K562 (cell line): Measurements from ENCODE around the gene ZNF358. TPM values are rescaled to one million over a fixed set of nuclear protein-coding genes. Genes with fewer than 3 reads are reported as not detected.
A peak's percentile ranks its signal among the peaks of the same experiment; 100 is the strongest.

Source experiments
- ATAC-seq: fragments of 200-7000 bp; cut with Tn5 transposase; 3 replicates; pipeline ENCODE4 v1.9.1; 2020; ENCODE audit warnings: moderate library complexity
- BruUV-seq: library from RNA; stranded (reverse); fragments of 400-500 nt; replicated peaks from 2 replicates; lab custom pipeline; 2021; lab: Mats Ljungman, UMichigan
- CTCF ChIA-PET: fragments of 300-600 bp; formaldehyde crosslinking; extraction: SDS; loops from one replicate; lab custom pipeline; 2021; ENCODE audit warnings: low intra/inter-chr PET ratio; lab: Yijun Ruan, JAX
- POLR2A ChIA-PET: fragments of 300-600, 350-650 bp; sonication (Branson Sonifier 250); formaldehyde crosslinking; extraction: SDS; loops from one replicate; lab custom pipeline; 2021; ENCODE audit warnings: antibody characterized with exemption, inconsistent platforms; lab: Yijun Ruan, JAX
- DNase-seq, 4 experiments: peaks; one replicate each; pipeline versions ENCODE4 v3.0.0 to v3.0.0-alpha.2; 2011 to 2018; ENCODE audit warnings: low spot score in 3 of 4, mixed read lengths in 3 of 4; ENCODE audit errors: extremely low read depth in 1 of 4
- FAIRE-seq: peaks from 2 replicates; lab custom pipeline; 2011; peaks lifted over from hg19 to GRCh38; lab: Jason Lieb, UNC
- H2AFZ ChIP-seq: 2 replicates; pipeline ENCODE4 v1.6.0; 2011; ENCODE audit warnings: low read depth, low read length, control low read depth, inconsistent platforms
- H3K27ac ChIP-seq: fragments of 200-600 bp; 3 replicates; pipeline ENCODE4 v1.8.0; 2011; ENCODE audit warnings: low read depth, mild to moderate bottlenecking, control low read depth, inconsistent platforms, low read length, moderate library complexity, mixed read lengths; ENCODE audit errors: extremely low read depth
- H3K27me3 ChIP-seq, 2 experiments: fragments of 300-600 bp in 1 of 2; 2 replicates in 1 of 2; 3 replicates in 1 of 2; pipeline versions ENCODE4 v1.6.0 to v1.8.0; 2011; ENCODE audit warnings: inconsistent platforms in 2 of 2, low read length in 2 of 2, mild to moderate bottlenecking in 1 of 2, mixed read lengths in 1 of 2, moderate library complexity in 1 of 2; ENCODE audit not compliant: control insufficient read depth in 2 of 2, insufficient read depth in 2 of 2
- H3K36me3 ChIP-seq: fragments of 300-600 bp; 3 replicates; pipeline ENCODE4 v1.8.0; 2011; ENCODE audit warnings: mild to moderate bottlenecking, low read length, inconsistent platforms; ENCODE audit not compliant: control insufficient read depth, insufficient read depth
- H3K4me1 ChIP-seq, 2 experiments: fragments of 200-600 bp in 1 of 2; replicated peaks in 1 of 2; 2 replicates in 1 of 2; 3 replicates in 1 of 2; pipeline versions ENCODE4 v1.5.1 to v1.8.0; 2011; ENCODE audit warnings: inconsistent platforms in 2 of 2, low read length in 2 of 2, mild to moderate bottlenecking in 1 of 2, mixed read lengths in 1 of 2, moderate library complexity in 1 of 2; ENCODE audit not compliant: control insufficient read depth in 2 of 2, insufficient read depth in 2 of 2
- H3K4me2 ChIP-seq: 2 replicates; pipeline ENCODE4 v1.6.1; 2011; ENCODE audit warnings: low read length, control low read depth, inconsistent platforms, mixed read lengths; ENCODE audit not compliant: insufficient read depth
- H3K4me3 ChIP-seq: fragments of 200-600 bp; sonication (generic), shearing (Covaris generic); 2 replicates; pipeline ENCODE4 v1.5.1; 2016; ENCODE audit warnings: control low read depth, inconsistent platforms
- H3K79me2 ChIP-seq: fragments of 200-600 bp; 3 replicates; pipeline ENCODE4 v1.8.0; 2011; ENCODE audit warnings: low read length, inconsistent platforms; ENCODE audit not compliant: control insufficient read depth, insufficient read depth
- H3K9ac ChIP-seq, 2 experiments: 2 replicates each; pipeline versions ENCODE4 v1.6.0 to v1.6.1; 2011; ENCODE audit warnings: low read depth in 2 of 2, low read length in 2 of 2, control low read depth in 1 of 2, inconsistent platforms in 1 of 2, mild to moderate bottlenecking in 1 of 2, mixed read lengths in 1 of 2; ENCODE audit not compliant: insufficient read depth in 1 of 2
- H3K9me1 ChIP-seq: one replicate; pipeline ENCODE4 v1.6.0; 2011; ENCODE audit warnings: inconsistent platforms, mild to moderate bottlenecking, low read length, moderate library complexity; ENCODE audit not compliant: control insufficient read depth, insufficient read depth
- H3K9me3 ChIP-seq: replicated peaks from 2 replicates; pipeline ENCODE4 v1.5.1; 2011; ENCODE audit warnings: low read depth, low read length, inconsistent platforms; ENCODE audit not compliant: control insufficient read depth, insufficient read depth
- H4K20me1 ChIP-seq: replicated peaks from 2 replicates; pipeline ENCODE4 v1.6.1; 2011; ENCODE audit warnings: low read length, inconsistent platforms, mixed read lengths; ENCODE audit not compliant: control insufficient read depth, insufficient read depth
- BRCA1 ChIP-seq, 2 experiments: fragments of 450-650 bp in 1 of 2; sonication (generic) in 1 of 2; formaldehyde crosslinking in 1 of 2; IDR thresholded peaks; 2 replicates each; pipeline versions ENCODE4 v1.5.0 to v1.6.1; 2017 to 2020; ENCODE audit warnings: mild to moderate bottlenecking in 1 of 2, missing genetic modification reagents in 1 of 2
- BRF1 ChIP-seq: IDR thresholded peaks from 3 replicates; pipeline ENCODE4 v1.6.1; 2011; ENCODE audit warnings: borderline replicate concordance, mild to moderate bottlenecking; ENCODE audit not compliant: insufficient read length; ENCODE audit errors: extremely low read depth
- CBX3 ChIP-seq, 2 experiments: IDR thresholded peaks; 1 replicate in 1 of 2; 2 replicates in 1 of 2; pipeline ENCODE4 v1.6.1; 2012; ENCODE audit warnings: inconsistent platforms in 2 of 2, low read length in 2 of 2, borderline replicate concordance in 1 of 2, control low read depth in 1 of 2
- CHCHD3 ChIP-seq: fragments of 250-450 bp; sonication (Bioruptor Pico); IDR thresholded peaks from 2 replicates; pipeline ENCODE4 v2.1.2; 2022; ENCODE audit warnings: mild to moderate bottlenecking
- CTBP1 ChIP-seq: fragments of 450-650 bp; IDR thresholded peaks from 2 replicates; pipeline ENCODE4 v1.6.1; 2016; ENCODE audit warnings: borderline replicate concordance
- ELF1 ChIP-seq: fragments of 200-800 bp; sonication (Bioruptor generic); IDR thresholded peaks from 2 replicates; pipeline ENCODE4 v1.6.1; 2016; ENCODE audit warnings: missing genetic modification characterization, missing compliant biosample characterization
- HDAC1 ChIP-seq, 2 experiments: fragments of 450-650 bp; IDR thresholded peaks; 2 replicates each; pipeline ENCODE4 v1.6.1; 2016 to 2017; ENCODE audit warnings: inconsistent platforms in 1 of 2, mild to moderate bottlenecking in 1 of 2, moderate library complexity in 1 of 2
- MEIS2 ChIP-seq: fragments of 450-650 bp; IDR thresholded peaks from 2 replicates; pipeline ENCODE4 v1.6.1; 2014; ENCODE audit warnings: mild to moderate bottlenecking; ENCODE audit not compliant: partially characterized antibody
- MTA1 ChIP-seq: fragments of 450-650 bp; IDR thresholded peaks from 2 replicates; pipeline ENCODE4 v1.6.1; 2017; ENCODE audit warnings: borderline replicate concordance
- RBBP5 ChIP-seq: fragments of 200-600 bp; sonication (generic); IDR thresholded peaks from 2 replicates; pipeline ENCODE4 v1.6.1; 2012; ENCODE audit warnings: borderline replicate concordance, mild to moderate bottlenecking, low read length, control low read depth, inconsistent platforms; ENCODE audit not compliant: insufficient read depth, poor library complexity, severe bottlenecking
- ZNF12 ChIP-seq: sonication (generic); formaldehyde crosslinking; IDR thresholded peaks from 2 replicates; pipeline ENCODE4 v1.4.0; 2020; ENCODE audit warnings: mild to moderate bottlenecking, missing genetic modification reagents
- ZNF24 ChIP-seq: fragments of 450-650 bp; IDR thresholded peaks from 2 replicates; pipeline ENCODE4 v1.6.1; 2016
- WGBS: fragments of 100-300 bp; shearing (Covaris generic); methylation state at CpG from one replicate; pipeline ENCODE4 v1.1.6; 2016; ENCODE audit warnings: low coverage, mixed read lengths; ENCODE audit not compliant: insufficient coverage; ENCODE audit errors: missing lambda C conversion rate; 5-methylcytosine and 5-hydroxymethylcytosine counted together
- in situ Hi-C: fragments of 300-500 bp; cut with MboI; formaldehyde crosslinking; loops from 4 replicates; pipeline ENCODE4 v1.15.0; 2018; ENCODE audit warnings: inconsistent platforms, mixed read lengths
- intact Hi-C: fragments of 100-400 bp; cut with micrococcal nuclease; formaldehyde crosslinking; loops from 2 replicates; pipeline ENCODE4 v1.14.2; 2022
- polyA plus RNA-seq, 8 experiments: library from polyadenylated mRNA; depleted of rRNA in 4 of 8; stranded (reverse) in 5 of 8; unstranded in 3 of 8; fragments of >200 nt; fragmentation: Nextera tagmentation in 2 of 8; fragmentation: Illumina TruSeq in 1 of 8; extraction: Ambion mirVana in 2 of 8; extraction: Trizol in 1 of 8; gene quantifications; 2 replicates each; pipeline versions ENCODE4 v1.2.1 to v1.2.3, GENCODE V29; 2011 to 2014; ENCODE audit warnings: inconsistent platforms in 1 of 8, missing spikeins in 1 of 8
- total RNA-seq, 7 experiments: library from RNA; depleted of rRNA in 6 of 7; stranded (reverse); fragments of >200 nt in 6 of 7; fragmentation: Illumina TruSeq in 2 of 7; extraction: Trizol in 2 of 7; gene quantifications; 2 replicates each; pipeline versions ENCODE4 v1.2.1 to v1.2.3, GENCODE V29; 2011 to 2021; ENCODE audit warnings: low replicate concordance in 1 of 7
- TF ChIP-seq, protein P1 (sequence below): sonication (generic); formaldehyde crosslinking; IDR thresholded peaks from 2 replicates; pipeline ENCODE4 v1.8.1; 2023; ENCODE audit warnings: missing genetic modification reagents, mild to moderate bottlenecking, borderline replicate concordance
- TF ChIP-seq, protein P2 (sequence below): fragments of 250-450 bp; sonication (Bioruptor Pico); IDR thresholded peaks from 2 replicates; pipeline ENCODE4 v1.4.0; 2020; ENCODE audit warnings: mild to moderate bottlenecking

Gene ZNF358
- total and polyA plus RNA-seq, 9 of the 15 experiments (the other 6 are each of a cell fraction or from before 2014, with no cell fraction given): 0.04 to 17.2 (median 4.9) TPM

DNA sequence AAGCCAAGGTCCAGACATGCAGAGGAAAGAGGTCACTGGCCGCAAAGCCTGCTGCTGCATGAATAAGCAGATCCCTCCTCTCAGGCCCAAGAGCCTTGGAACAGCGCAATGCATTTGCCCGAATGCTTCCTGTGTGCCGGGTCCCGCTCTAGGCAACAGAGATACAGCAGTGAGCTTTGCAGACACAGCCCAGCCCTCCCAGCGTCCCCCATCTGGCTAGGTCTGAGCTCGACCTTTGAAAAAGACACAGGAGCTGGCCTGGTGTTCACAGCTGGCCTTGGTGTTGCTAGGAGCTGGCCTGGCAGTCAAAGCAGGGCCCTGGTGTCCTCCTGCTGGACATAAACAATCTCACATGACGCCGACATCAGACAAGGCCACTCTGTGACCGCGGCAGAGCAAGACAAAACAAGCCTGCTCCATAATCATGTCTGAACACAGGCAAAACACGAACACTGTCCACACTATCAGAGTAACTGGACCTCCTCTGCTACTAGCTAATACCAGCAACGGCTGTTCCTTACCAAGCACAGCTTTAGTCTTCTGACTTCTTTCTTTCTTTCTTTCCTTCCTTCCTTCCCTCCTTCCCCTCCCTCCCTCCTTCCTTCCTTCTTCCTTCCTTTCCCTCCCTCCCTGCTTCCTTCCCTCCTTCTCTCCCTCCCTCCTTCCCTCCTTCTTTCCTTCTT is 21.3 kb upstream of the ZNF358 start:
- intact Hi-C loops (no loop called here), in situ Hi-C loops (no loop called here)
- H3K36me3 ChIP-seq: no peaks in the 10 kb centered on the region
- H3K4me1 ChIP-seq: peaks cover 10 to 11% of the 10 kb centered on the region in 2 experiments
- no peaks in the 10 kb centered on the region for H4K20me1 ChIP-seq
- peak; percentile 87 for FAIRE-seq
- ChIA-PET CTCF (interaction anchor here (0.6 kb wide), 1 partner anchor 32 kb away, joined by 5 read pairs; no protein-coding TSS in a partner anchor), POLR2A (interaction anchor here (0.6 to 1.0 kb wide), 3 partner anchors 11 to 1037 kb away, joined by 3 to 4 read pairs (median 3); partner anchors contain the start of gene MCOLN1)
- H3K9ac ChIP-seq: peak overlapping the region; percentile 47 to 80
- no peak overlapping the region for H3K4me3 ChIP-seq
- peak; percentile 92 for ATAC-seq
- no peaks in the 10 kb centered on the region; the same call in 1 of the 2 replicates for H3K9me3 ChIP-seq
- peak; percentile 40 to 73 (median 58) for DNase-seq
- no peaks in the 10 kb centered on the region for H3K27me3 ChIP-seq
- H2AFZ ChIP-seq: peak overlapping the region; percentile 100
- no peaks in the 10 kb centered on the region for H3K79me2 ChIP-seq
- H3K4me2 ChIP-seq: peak overlapping the region; percentile 82
- no peaks in the 10 kb centered on the region for H3K9me1 ChIP-seq
- no TSS peak for BruUV-seq
- peak overlapping the region; percentile 81 for H3K27ac ChIP-seq
- 14% methylated on average over 10 of the region's 13 CpGs for WGBS
- TF ChIP-seq MTA1 (peak; percentile 91), BRCA1 (IDR thresholded peaks at IDR 0.05) (no peak), BRCA1 (CRISPR knock-in tag; IDR thresholded peaks at IDR 0.05) (no peak), ZNF12 (0 out of 2 replicates have a peak, but pooled peaks have one; percentile 33), CBX3 (IDR thresholded peaks at IDR 0.05; ENCODE audit: borderline replicate concordance in 1 of 2, low read length in 2 of 2) (0 out of 3 replicates have a peak, but pooled peaks of 1 of the 2 experiments have one; percentile 32), ELF1 (tag) (no peak), MEIS2 (peak; percentile 26), ZNF24 (no peak), BRF1 (no peak), CHCHD3 (CRISPR knock-in tag) (no peak), RBBP5 (peak; percentile 52), HDAC1 (IDR thresholded peaks at IDR 0.05) (peak in 1 of 2 experiments; percentile 77; a peak in 2 of 4 replicates), CTBP1 (peak; percentile 39; the same call in 1 of the 2 replicates)
- TF ChIP-seq, protein P1, sequence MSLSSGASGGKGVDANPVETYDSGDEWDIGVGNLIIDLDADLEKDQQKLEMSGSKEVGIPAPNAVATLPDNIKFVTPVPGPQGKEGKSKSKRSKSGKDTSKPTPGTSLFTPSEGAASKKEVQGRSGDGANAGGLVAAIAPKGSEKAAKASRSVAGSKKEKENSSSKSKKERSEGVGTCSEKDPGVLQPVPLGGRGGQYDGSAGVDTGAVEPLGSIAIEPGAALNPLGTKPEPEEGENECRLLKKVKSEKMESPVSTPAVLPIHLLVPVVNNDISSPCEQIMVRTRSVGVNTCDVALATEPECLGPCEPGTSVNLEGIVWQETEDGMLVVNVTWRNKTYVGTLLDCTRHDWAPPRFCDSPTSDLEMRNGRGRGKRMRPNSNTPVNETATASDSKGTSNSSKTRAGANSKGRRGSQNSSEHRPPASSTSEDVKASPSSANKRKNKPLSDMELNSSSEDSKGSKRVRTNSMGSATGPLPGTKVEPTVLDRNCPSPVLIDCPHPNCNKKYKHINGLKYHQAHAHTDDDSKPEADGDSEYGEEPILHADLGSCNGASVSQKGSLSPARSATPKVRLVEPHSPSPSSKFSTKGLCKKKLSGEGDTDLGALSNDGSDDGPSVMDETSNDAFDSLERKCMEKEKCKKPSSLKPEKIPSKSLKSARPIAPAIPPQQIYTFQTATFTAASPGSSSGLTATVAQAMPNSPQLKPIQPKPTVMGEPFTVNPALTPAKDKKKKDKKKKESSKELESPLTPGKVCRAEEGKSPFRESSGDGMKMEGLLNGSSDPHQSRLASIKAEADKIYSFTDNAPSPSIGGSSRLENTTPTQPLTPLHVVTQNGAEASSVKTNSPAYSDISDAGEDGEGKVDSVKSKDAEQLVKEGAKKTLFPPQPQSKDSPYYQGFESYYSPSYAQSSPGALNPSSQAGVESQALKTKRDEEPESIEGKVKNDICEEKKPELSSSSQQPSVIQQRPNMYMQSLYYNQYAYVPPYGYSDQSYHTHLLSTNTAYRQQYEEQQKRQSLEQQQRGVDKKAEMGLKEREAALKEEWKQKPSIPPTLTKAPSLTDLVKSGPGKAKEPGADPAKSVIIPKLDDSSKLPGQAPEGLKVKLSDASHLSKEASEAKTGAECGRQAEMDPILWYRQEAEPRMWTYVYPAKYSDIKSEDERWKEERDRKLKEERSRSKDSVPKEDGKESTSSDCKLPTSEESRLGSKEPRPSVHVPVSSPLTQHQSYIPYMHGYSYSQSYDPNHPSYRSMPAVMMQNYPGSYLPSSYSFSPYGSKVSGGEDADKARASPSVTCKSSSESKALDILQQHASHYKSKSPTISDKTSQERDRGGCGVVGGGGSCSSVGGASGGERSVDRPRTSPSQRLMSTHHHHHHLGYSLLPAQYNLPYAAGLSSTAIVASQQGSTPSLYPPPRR: no peak
- TF ChIP-seq, protein P2, sequence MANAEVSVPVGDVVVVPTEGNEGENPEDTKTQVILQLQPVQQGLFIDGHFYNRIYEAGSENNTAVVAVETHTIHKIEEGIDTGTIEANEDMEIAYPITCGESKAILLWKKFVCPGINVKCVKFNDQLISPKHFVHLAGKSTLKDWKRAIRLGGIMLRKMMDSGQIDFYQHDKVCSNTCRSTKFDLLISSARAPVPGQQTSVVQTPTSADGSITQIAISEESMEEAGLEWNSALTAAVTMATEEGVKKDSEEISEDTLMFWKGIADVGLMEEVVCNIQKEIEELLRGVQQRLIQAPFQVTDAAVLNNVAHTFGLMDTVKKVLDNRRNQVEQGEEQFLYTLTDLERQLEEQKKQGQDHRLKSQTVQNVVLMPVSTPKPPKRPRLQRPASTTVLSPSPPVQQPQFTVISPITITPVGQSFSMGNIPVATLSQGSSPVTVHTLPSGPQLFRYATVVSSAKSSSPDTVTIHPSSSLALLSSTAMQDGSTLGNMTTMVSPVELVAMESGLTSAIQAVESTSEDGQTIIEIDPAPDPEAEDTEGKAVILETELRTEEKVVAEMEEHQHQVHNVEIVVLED (CRISPR knock-in tag): no peak
